IMR-90 (cell line): ENCODE data around the gene SURF4. TPM values are rescaled to one million over a fixed set of nuclear protein-coding genes. Genes with fewer than 3 reads are reported as not detected.

Source experiments
- ATAC-seq: fragments of 200-7000 bp; cut with Tn5 transposase; 2 replicates; pipeline ENCODE4 v1.9.1; 2020; ENCODE audit warnings: low read depth, mild to moderate bottlenecking, moderate library complexity
- BruUV-seq: library from RNA; stranded (reverse); fragments of 400-500 nt; replicated peaks from 2 replicates; lab custom pipeline; 2021; lab: Mats Ljungman, UMichigan
- CTCF ChIA-PET: fragments of 300-600 bp; formaldehyde crosslinking; extraction: SDS; loops from one replicate; lab custom pipeline; 2021; ENCODE audit warnings: antibody characterized with exemption; lab: Yijun Ruan, JAX
- POLR2A ChIA-PET: fragments of 300-600 bp; sonication (Branson Sonifier 250); formaldehyde crosslinking; loops from one replicate; lab custom pipeline; 2022; ENCODE audit warnings: antibody characterized with exemption; ENCODE audit not compliant: unreplicated experiment; lab: Charles Lee
- DNase-seq: peaks from one replicate; pipeline ENCODE4 v3.0.0; 2013
- H2AFZ ChIP-seq: replicated peaks from 2 replicates; pipeline ENCODE3; 2013; ENCODE audit warnings: low read length, mild to moderate bottlenecking; ENCODE audit not compliant: poor library complexity
- H2AK5ac ChIP-seq: 2 replicates; pipeline ENCODE4 v1.6.1; 2013; ENCODE audit warnings: low read depth, low read length, inconsistent platforms
- H2AK9ac ChIP-seq: replicated peaks from 2 replicates; pipeline ENCODE3; 2013; ENCODE audit warnings: mild to moderate bottlenecking, low read depth, low read length, moderate library complexity; ENCODE audit not compliant: poor library complexity
- H2BK120ac ChIP-seq: 2 replicates; pipeline ENCODE4 v1.6.1; 2013; ENCODE audit warnings: low read depth, low read length, inconsistent platforms
- H2BK15ac ChIP-seq: 3 replicates; pipeline ENCODE4 v1.6.1; 2013; ENCODE audit warnings: low read depth, low read length, inconsistent platforms
- H2BK20ac ChIP-seq: 2 replicates; pipeline ENCODE4 v1.6.1; 2013; ENCODE audit warnings: low read depth, mild to moderate bottlenecking, inconsistent platforms, low read length, moderate library complexity
- H2BK5ac ChIP-seq: 2 replicates; pipeline ENCODE4 v1.6.1; 2013; ENCODE audit warnings: mild to moderate bottlenecking, low read depth, low read length, inconsistent platforms; ENCODE audit not compliant: poor library complexity, severe bottlenecking
- H3K14ac ChIP-seq: replicated peaks from 2 replicates; pipeline ENCODE4 v1.6.1; 2013; ENCODE audit warnings: low read depth, low read length, inconsistent platforms
- H3K18ac ChIP-seq: 2 replicates; pipeline ENCODE4 v1.6.1; 2013; ENCODE audit warnings: low read depth, low read length, control low read depth
- H3K23ac ChIP-seq: 2 replicates; pipeline ENCODE4 v1.6.1; 2013; ENCODE audit warnings: low read depth, low read length, inconsistent platforms
- H3K27ac ChIP-seq: 2 replicates; pipeline ENCODE4 v1.5.1; 2013; ENCODE audit warnings: mild to moderate bottlenecking, control low read depth, low read length; ENCODE audit not compliant: insufficient read depth
- H3K27me3 ChIP-seq: 2 replicates; pipeline ENCODE4 v1.6.1; 2013; ENCODE audit warnings: low read length; ENCODE audit not compliant: control insufficient read depth, insufficient read depth
- H3K36me3 ChIP-seq: 2 replicates; pipeline ENCODE4 v1.6.1; 2013; ENCODE audit warnings: low read length, mixed read lengths; ENCODE audit not compliant: control insufficient read depth, insufficient read depth
- H3K4ac ChIP-seq: 2 replicates; pipeline ENCODE4 v1.6.1; 2013; ENCODE audit warnings: low read depth, low read length, inconsistent platforms
- H3K4me1 ChIP-seq: 2 replicates; pipeline ENCODE4 v1.6.1; 2013; ENCODE audit warnings: low read length, mixed read lengths; ENCODE audit not compliant: control insufficient read depth, insufficient read depth
- H3K4me2 ChIP-seq: 2 replicates; pipeline ENCODE4 v1.6.1; 2013; ENCODE audit warnings: low read depth, mild to moderate bottlenecking, control low read depth, low read length, moderate library complexity
- H3K4me3 ChIP-seq: 2 replicates; pipeline ENCODE4 v1.5.1; 2013; ENCODE audit warnings: low read depth, mild to moderate bottlenecking, control low read depth, low read length, moderate library complexity; ENCODE audit not compliant: insufficient read depth
- H3K56ac ChIP-seq: 2 replicates; pipeline ENCODE4 v1.6.1; 2013; ENCODE audit warnings: low read length, inconsistent platforms; ENCODE audit not compliant: insufficient read depth; ENCODE audit errors: extremely low read depth
- H3K79me1 ChIP-seq, 2 experiments: 2 replicates each; pipeline ENCODE4 v1.6.1; 2013; ENCODE audit warnings: low read length in 2 of 2, inconsistent platforms in 1 of 2, low read depth in 1 of 2
- H3K9ac ChIP-seq: 2 replicates; pipeline ENCODE4 v1.6.1; 2013; ENCODE audit warnings: low read depth, low read length, control low read depth
- H3K9me1 ChIP-seq: 2 replicates; pipeline ENCODE4 v1.6.1; 2013; ENCODE audit warnings: low read length, inconsistent platforms; ENCODE audit not compliant: insufficient read depth
- H3K9me3 ChIP-seq: 2 replicates; pipeline ENCODE4 v1.6.1; 2013; ENCODE audit warnings: low read length; ENCODE audit not compliant: control insufficient read depth, insufficient read depth
- H4K20me1 ChIP-seq: 2 replicates; pipeline ENCODE4 v1.6.1; 2013; ENCODE audit warnings: low read length, inconsistent platforms; ENCODE audit not compliant: insufficient read depth
- H4K5ac ChIP-seq: 2 replicates; pipeline ENCODE4 v1.6.1; 2013; ENCODE audit warnings: mild to moderate bottlenecking, low read depth, low read length, control low read depth
- H4K8ac ChIP-seq, 2 experiments: 2 replicates each; pipeline ENCODE4 v1.6.1; 2013; ENCODE audit warnings: low read depth in 2 of 2, low read length in 2 of 2, control low read depth in 1 of 2, inconsistent platforms in 1 of 2
- H4K91ac ChIP-seq: 2 replicates; pipeline ENCODE4 v1.6.1; 2013; ENCODE audit warnings: low read depth, low read length, inconsistent platforms; ENCODE audit not compliant: insufficient read depth
- BHLHE40 ChIP-seq: fragments of 150-350 bp; IDR thresholded peaks from 2 replicates; pipeline ENCODE4 v1.6.1; 2016; ENCODE audit warnings: mild to moderate bottlenecking, low read depth, low read length
- CEBPB ChIP-seq: IDR thresholded peaks from 2 replicates; pipeline ENCODE4 v1.6.1; 2012; ENCODE audit warnings: low read depth, low read length, improper control_type of control experiment
- CHD1 ChIP-seq: IDR thresholded peaks from 2 replicates; pipeline ENCODE4 v1.6.1; 2012; ENCODE audit warnings: low read depth, low read length, improper control_type of control experiment
- FOS ChIP-seq: fragments of 150-350 bp; IDR thresholded peaks from 2 replicates; pipeline ENCODE4 v1.6.1; 2016; ENCODE audit warnings: low read depth, low read length
- MAFK ChIP-seq: IDR thresholded peaks from 2 replicates; pipeline ENCODE4 v1.6.1; 2012; ENCODE audit warnings: low read depth, low read length, improper control_type of control experiment
- MAZ ChIP-seq: IDR thresholded peaks from 2 replicates; pipeline ENCODE4 v1.6.1; 2012; ENCODE audit warnings: low read depth, mild to moderate bottlenecking, low read length, improper control_type of control experiment, moderate library complexity, borderline replicate concordance
- MXI1 ChIP-seq: IDR thresholded peaks from 2 replicates; pipeline ENCODE4 v1.6.1; 2012; ENCODE audit warnings: low read depth, mild to moderate bottlenecking, low read length, moderate library complexity, borderline replicate concordance
- NFE2L2 ChIP-seq: fragments of 150-350 bp; IDR thresholded peaks from 2 replicates; pipeline ENCODE4 v1.6.1; 2016; ENCODE audit warnings: low read depth, mild to moderate bottlenecking, low read length
- POLR2A ChIP-seq: IDR thresholded peaks from 2 replicates; pipeline ENCODE4 v1.6.1; 2012; ENCODE audit warnings: mild to moderate bottlenecking, low read depth, low read length
- RAD21 ChIP-seq: IDR thresholded peaks from 2 replicates; pipeline ENCODE4 v1.6.1; 2012; ENCODE audit warnings: low read length, improper control_type of control experiment
- RCOR1 ChIP-seq: IDR thresholded peaks from 2 replicates; pipeline ENCODE4 v1.6.1; 2012; ENCODE audit warnings: mild to moderate bottlenecking, low read length, improper control_type of control experiment; ENCODE audit not compliant: insufficient replicate concordance
- RFX5 ChIP-seq: IDR thresholded peaks from 2 replicates; pipeline ENCODE4 v1.8.0; 2012; ENCODE audit warnings: low read depth, mild to moderate bottlenecking, low read length, moderate library complexity
- SMC3 ChIP-seq: fragments of 150-350 bp; IDR thresholded peaks from 2 replicates; pipeline ENCODE4 v1.6.1; 2016; ENCODE audit warnings: low read depth, mild to moderate bottlenecking, antibody characterized with exemption, low read length, moderate library complexity
- WGBS, 2 experiments: methylation state at CpG; one replicate each; pipeline versions ENCODE4 v1.1.5 to v1.1.7; 2013; ENCODE audit warnings: missing lambda C conversion rate in 2 of 2; ENCODE audit not compliant: insufficient read length in 1 of 2; ENCODE audit errors: extremely low coverage in 2 of 2; 5-methylcytosine and 5-hydroxymethylcytosine counted together
- dilution Hi-C: fragments of 300-500 bp; cut with HindIII; formaldehyde crosslinking; loops from one replicate; pipeline ENCODE4 v1.14.3; 2018; ENCODE audit warnings: low sequenced_read_pairs; ENCODE audit not compliant: unreplicated experiment
- in situ Hi-C: fragments of 300-500 bp; cut with MboI; formaldehyde crosslinking; loops from 3 replicates; pipeline ENCODE4 v1.14.3; 2019; ENCODE audit warnings: low sequenced_read_pairs, inconsistent platforms, mixed read lengths
- intact Hi-C: fragments of 100-400 bp; cut with micrococcal nuclease; formaldehyde crosslinking; loops from 2 replicates; pipeline ENCODE4 v1.10.0; 2022
- polyA plus RNA-seq, 3 experiments: library from polyadenylated mRNA; depleted of rRNA; stranded (reverse); fragments of >200 nt; gene quantifications; 2 replicates each; pipeline ENCODE4 v1.2.3, GENCODE V29; 2012; ENCODE audit warnings: low replicate concordance in 1 of 3
- total RNA-seq: library from RNA; depleted of rRNA; stranded (reverse); fragments of >200 nt; gene quantifications from 2 replicates; pipeline ENCODE4 v1.2.3, GENCODE V29; 2012
- TF ChIP-seq, protein P1 (sequence below): fragments of 150-350 bp; IDR thresholded peaks from 2 replicates; pipeline ENCODE4 v1.6.1; 2017; ENCODE audit warnings: mild to moderate bottlenecking, antibody characterized with exemption, low read length, low read depth
- TF ChIP-seq, protein P2 (sequence below): conservative IDR thresholded peaks from 2 replicates; pipeline ENCODE4 v1.5.1; 2012; ENCODE audit warnings: mild to moderate bottlenecking, low read depth, low read length, improper control_type of control experiment

The SURF4 gene
- total and polyA plus RNA-seq, 2 of the 4 experiments (the other 2 are of a cell fraction): 307 to 532 TPM

DNA sequence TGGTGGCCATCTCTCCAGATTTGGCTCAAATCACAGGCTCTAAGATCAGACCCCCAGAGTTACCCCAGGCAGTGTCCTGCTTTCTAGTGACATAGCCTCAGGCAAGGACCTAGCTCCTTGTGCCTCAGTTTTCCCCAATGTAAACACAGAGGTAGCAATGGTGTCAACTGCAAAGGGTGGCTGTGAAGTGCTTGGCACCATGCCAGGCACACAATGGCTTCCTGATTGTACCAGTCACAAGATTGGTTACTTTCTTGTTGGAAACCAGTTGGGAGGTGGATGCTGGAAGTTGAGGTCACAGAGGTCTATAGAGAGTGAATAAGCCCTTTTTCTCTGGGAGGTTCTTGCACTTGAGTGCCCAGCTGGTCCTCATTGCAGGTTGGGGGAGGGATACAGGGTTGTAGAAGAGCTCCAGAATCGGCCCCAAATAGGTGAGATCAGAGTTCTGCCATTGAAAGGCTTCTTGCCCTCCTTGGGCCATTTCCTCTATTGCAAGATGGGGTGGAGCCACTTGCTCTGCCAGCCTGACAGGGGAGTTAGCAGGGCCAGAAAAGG lies 2.6 kb upstream of the SURF4 start (continued):
- TF ChIP-seq BHLHE40: no peak
- no peak for TF ChIP-seq MAFK

DNA sequence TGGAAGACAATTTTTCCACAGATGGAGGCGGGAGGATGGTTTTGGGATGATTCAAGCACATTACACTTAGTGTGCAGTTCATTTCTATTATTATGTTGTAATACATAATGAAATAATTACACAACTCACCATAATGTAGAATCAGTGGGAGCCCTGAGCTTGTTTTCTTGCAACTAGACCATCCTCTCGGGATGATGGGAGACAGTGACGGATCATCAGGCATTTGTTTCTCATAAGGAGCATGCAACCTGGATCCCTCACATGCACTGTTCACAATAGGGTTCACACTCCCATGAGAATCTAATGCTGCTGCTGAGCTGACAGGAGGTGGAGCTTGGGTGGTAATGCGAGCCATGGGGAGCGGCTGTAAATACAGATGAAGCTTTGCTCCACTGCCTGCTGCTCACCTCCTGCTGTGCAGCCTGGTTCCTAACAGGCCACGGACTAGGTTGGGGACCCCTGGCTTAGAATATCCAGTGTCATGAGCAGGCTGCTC lies 1.9 kb upstream of the SURF4 start:
- ChIA-PET CTCF (no interaction called here), POLR2A (no interaction called here)
- dilution Hi-C loops (no loop called here), intact Hi-C loops (no loop called here), in situ Hi-C loops (no loop called here)
- no peak overlapping the region for H4K91ac ChIP-seq
- H3K27me3 ChIP-seq: no peaks in the 10 kb centered on the region
- H4K8ac ChIP-seq: no peak overlapping the region
- H4K5ac ChIP-seq: no peak overlapping the region
- H3K4me1 ChIP-seq: peaks cover under 1% of the 10 kb centered on the region
- H3K23ac ChIP-seq: no peak overlapping the region
- H2BK15ac ChIP-seq: no peak overlapping the region
- DNase-seq (peak; percentile 17), ATAC-seq (no peak)
- H3K9me3 ChIP-seq: no peaks in the 10 kb centered on the region
- H3K36me3 ChIP-seq: peaks cover 5% of the 10 kb centered on the region
- H2AK5ac ChIP-seq: no peak overlapping the region
- H3K4ac ChIP-seq: no peak overlapping the region
- H2BK120ac ChIP-seq: no peak overlapping the region
- peaks cover 25% of the 10 kb centered on the region for H4K20me1 ChIP-seq
- no peak overlapping the region for H3K14ac ChIP-seq
- H3K56ac ChIP-seq: no peak overlapping the region
- H3K9me1 ChIP-seq: no peaks in the 10 kb centered on the region; the same call in 1 of the 2 replicates
- WGBS, 2 experiments: 67% methylated on average over 3 of the region's 6 CpGs; no CpG with 5 or more reads in 1 of the 2 experiments
- no peak for TF ChIP-seq RCOR1
- no peak for TF ChIP-seq SMC3
- no peak for TF ChIP-seq NFE2L2
- TF ChIP-seq CEBPB: no peak
- TF ChIP-seq RFX5: no peak
- TF ChIP-seq, protein P1, sequence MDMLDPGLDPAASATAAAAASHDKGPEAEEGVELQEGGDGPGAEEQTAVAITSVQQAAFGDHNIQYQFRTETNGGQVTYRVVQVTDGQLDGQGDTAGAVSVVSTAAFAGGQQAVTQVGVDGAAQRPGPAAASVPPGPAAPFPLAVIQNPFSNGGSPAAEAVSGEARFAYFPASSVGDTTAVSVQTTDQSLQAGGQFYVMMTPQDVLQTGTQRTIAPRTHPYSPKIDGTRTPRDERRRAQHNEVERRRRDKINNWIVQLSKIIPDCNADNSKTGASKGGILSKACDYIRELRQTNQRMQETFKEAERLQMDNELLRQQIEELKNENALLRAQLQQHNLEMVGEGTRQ: no peak
- no peak for TF ChIP-seq MXI1
- TF ChIP-seq, protein P2, sequence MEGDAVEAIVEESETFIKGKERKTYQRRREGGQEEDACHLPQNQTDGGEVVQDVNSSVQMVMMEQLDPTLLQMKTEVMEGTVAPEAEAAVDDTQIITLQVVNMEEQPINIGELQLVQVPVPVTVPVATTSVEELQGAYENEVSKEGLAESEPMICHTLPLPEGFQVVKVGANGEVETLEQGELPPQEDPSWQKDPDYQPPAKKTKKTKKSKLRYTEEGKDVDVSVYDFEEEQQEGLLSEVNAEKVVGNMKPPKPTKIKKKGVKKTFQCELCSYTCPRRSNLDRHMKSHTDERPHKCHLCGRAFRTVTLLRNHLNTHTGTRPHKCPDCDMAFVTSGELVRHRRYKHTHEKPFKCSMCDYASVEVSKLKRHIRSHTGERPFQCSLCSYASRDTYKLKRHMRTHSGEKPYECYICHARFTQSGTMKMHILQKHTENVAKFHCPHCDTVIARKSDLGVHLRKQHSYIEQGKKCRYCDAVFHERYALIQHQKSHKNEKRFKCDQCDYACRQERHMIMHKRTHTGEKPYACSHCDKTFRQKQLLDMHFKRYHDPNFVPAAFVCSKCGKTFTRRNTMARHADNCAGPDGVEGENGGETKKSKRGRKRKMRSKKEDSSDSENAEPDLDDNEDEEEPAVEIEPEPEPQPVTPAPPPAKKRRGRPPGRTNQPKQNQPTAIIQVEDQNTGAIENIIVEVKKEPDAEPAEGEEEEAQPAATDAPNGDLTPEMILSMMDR: no peak
- no peak for TF ChIP-seq FOS
- no peak for TF ChIP-seq POLR2A
- TF ChIP-seq MAZ: no peak
- TF ChIP-seq CHD1: no peak
- no peak for TF ChIP-seq RAD21
- TF ChIP-seq BHLHE40: no peak
- no peak for TF ChIP-seq MAFK
- H3K18ac ChIP-seq: no peak overlapping the region
- H2BK5ac ChIP-seq: no peak overlapping the region
- no peak overlapping the region for H2AK9ac ChIP-seq
- no peak overlapping the region for H3K4me2 ChIP-seq
- no TSS peak for BruUV-seq
- no peak overlapping the region for H2AFZ ChIP-seq
- H3K79me1 ChIP-seq: peaks cover 0 to 9% of the 10 kb centered on the region in 2 experiments; a peak in 2 of 4 replicates
- H2BK20ac ChIP-seq: no peak overlapping the region
- no peak overlapping the region for H3K27ac ChIP-seq
- H3K4me3 ChIP-seq: no peak overlapping the region
- no peak overlapping the region for H3K9ac ChIP-seq
